WTC11 (cell line): ENCODE results near the gene ZNF768. TPM values are rescaled to one million over a fixed set of nuclear protein-coding genes. Genes with fewer than 3 reads are reported as not detected.

Experiments used
- ATAC-seq: fragments of 200-7000 bp; cut with Tn5 transposase; 2 replicates; pipeline ENCODE4 v1.10.0; 2021; ENCODE audit warnings: mild to moderate bottlenecking, moderate library complexity
- CTCF ChIA-PET: fragments of 300-600 bp; sonication (Branson Sonifier 250); formaldehyde crosslinking; loops from one replicate; lab custom pipeline; 2021; ENCODE audit warnings: antibody characterized with exemption; lab: Charles Lee
- POLR2A ChIA-PET: fragments of 350-600 bp; sonication (Branson Sonifier 250); formaldehyde crosslinking; loops from one replicate; lab custom pipeline; 2021; ENCODE audit warnings: antibody characterized with exemption; lab: Charles Lee
- DNase-seq: peaks from one replicate; pipeline ENCODE4 v3.0.0; 2021; ENCODE audit warnings: low spot score
- H3K27ac Mint-ChIP-seq: 2 replicates; pipeline ENCODE4 v1.8.0; 2021; ENCODE audit warnings: mixed read lengths
- H3K27me3 Mint-ChIP-seq: 2 replicates; pipeline ENCODE4 v1.8.0; 2021; ENCODE audit warnings: low read depth, mild to moderate bottlenecking, moderate library complexity, mixed read lengths
- H3K36me3 Mint-ChIP-seq: 2 replicates; pipeline ENCODE4 v1.8.0; 2021; ENCODE audit warnings: mixed read lengths
- H3K4me1 Mint-ChIP-seq: 2 replicates; pipeline ENCODE4 v1.8.0; 2022; ENCODE audit warnings: mixed read lengths
- H3K4me3 Mint-ChIP-seq: 2 replicates; pipeline ENCODE4 v1.8.0; 2021; ENCODE audit warnings: mild to moderate bottlenecking, moderate library complexity, mixed read lengths
- H3K9me3 Mint-ChIP-seq: 2 replicates; pipeline ENCODE4 v1.8.0; 2021; ENCODE audit warnings: mixed read lengths
- CREB1 ChIP-seq: sonication (generic); formaldehyde crosslinking; IDR thresholded peaks from 2 replicates; pipeline ENCODE4 v1.8.0; 2023; ENCODE audit warnings: mild to moderate bottlenecking, missing genetic modification reagents
- ESRRA ChIP-seq: sonication (generic); formaldehyde crosslinking; IDR thresholded peaks from 2 replicates; pipeline ENCODE4 v1.8.1; 2022; ENCODE audit warnings: mild to moderate bottlenecking, missing genetic modification reagents, borderline replicate concordance
- FOXJ3 ChIP-seq: sonication (generic); formaldehyde crosslinking; IDR thresholded peaks from 2 replicates; pipeline ENCODE4 v1.9.0; 2021; ENCODE audit warnings: missing genetic modification reagents, mild to moderate bottlenecking, borderline replicate concordance
- JUN ChIP-seq: sonication (generic); formaldehyde crosslinking; IDR thresholded peaks from 2 replicates; pipeline ENCODE4 v1.8.0; 2023; ENCODE audit warnings: mild to moderate bottlenecking, missing genetic modification reagents
- KAT7 ChIP-seq: sonication (generic); formaldehyde crosslinking; IDR thresholded peaks from 2 replicates; pipeline ENCODE4 v1.8.1; 2023; ENCODE audit warnings: missing genetic modification reagents, mild to moderate bottlenecking, borderline replicate concordance
- NFATC4 ChIP-seq: fragments of 250-450 bp; sonication (Bioruptor Pico); IDR thresholded peaks from 2 replicates; pipeline ENCODE4 v1.9.0; 2021; ENCODE audit warnings: mild to moderate bottlenecking
- NFE2L1 ChIP-seq: sonication (generic); formaldehyde crosslinking; IDR thresholded peaks from 2 replicates; pipeline ENCODE4 v1.8.1; 2023; ENCODE audit warnings: missing genetic modification reagents
- PREB ChIP-seq: sonication (generic); formaldehyde crosslinking; IDR thresholded peaks from 2 replicates; pipeline ENCODE4 v1.8.1; 2022; ENCODE audit warnings: mild to moderate bottlenecking, missing genetic modification reagents, moderate library complexity, borderline replicate concordance
- SOX15 ChIP-seq: fragments of 250-450 bp; sonication (Bioruptor Pico); IDR thresholded peaks from 2 replicates; pipeline ENCODE4 v1.9.0; 2021; ENCODE audit warnings: mild to moderate bottlenecking
- TP53 ChIP-seq: sonication (generic); formaldehyde crosslinking; IDR thresholded peaks from 2 replicates; pipeline ENCODE4 v1.8.1; 2023; ENCODE audit warnings: mild to moderate bottlenecking, missing genetic modification reagents
- ZNF232 ChIP-seq: sonication (generic); formaldehyde crosslinking; IDR thresholded peaks from 2 replicates; pipeline ENCODE4 v1.8.0; 2022; ENCODE audit warnings: mild to moderate bottlenecking, missing genetic modification reagents
- ZNF671 ChIP-seq: fragments of 250-450 bp; sonication (Bioruptor Pico); IDR thresholded peaks from 2 replicates; pipeline ENCODE4 v1.8.0; 2021; ENCODE audit warnings: mild to moderate bottlenecking
- total RNA-seq: library from RNA; stranded (reverse); gene quantifications from 3 replicates; pipeline ENCODE4 v1.2.3, GENCODE V29; 2021
- TF ChIP-seq, protein P1 (sequence below): sonication (generic); formaldehyde crosslinking; IDR thresholded peaks from 2 replicates; pipeline ENCODE4 v1.8.0; 2022; ENCODE audit warnings: mild to moderate bottlenecking, missing genetic modification reagents
- TF ChIP-seq, protein P2 (sequence below): sonication (generic); formaldehyde crosslinking; IDR thresholded peaks from 2 replicates; pipeline ENCODE4 v1.8.1; 2023; ENCODE audit warnings: mild to moderate bottlenecking, missing genetic modification reagents
- TF ChIP-seq, protein P3 (sequence below): sonication (generic); formaldehyde crosslinking; IDR thresholded peaks from 2 replicates; pipeline ENCODE4 v1.8.1; 2023; ENCODE audit warnings: mild to moderate bottlenecking, missing genetic modification reagents, moderate library complexity
- TF ChIP-seq, protein P4 (sequence below): sonication (generic); formaldehyde crosslinking; IDR thresholded peaks from 2 replicates; pipeline ENCODE4 v1.8.1; 2022; ENCODE audit warnings: low read depth, missing genetic modification reagents, borderline replicate concordance
- TF ChIP-seq, protein P5 (sequence below): fragments of 250-450 bp; sonication (Bioruptor Pico); IDR thresholded peaks from 2 replicates; pipeline ENCODE4 v1.8.0; 2021; ENCODE audit warnings: mild to moderate bottlenecking
- TF ChIP-seq, protein P6 (sequence below): sonication (generic); formaldehyde crosslinking; IDR thresholded peaks from 2 replicates; pipeline ENCODE4 v1.8.0; 2023; ENCODE audit warnings: mild to moderate bottlenecking, missing genetic modification reagents

The ZNF768 gene
- total RNA-seq, 1 experiment from 2014 or later, result 35.9 TPM

DNA sequence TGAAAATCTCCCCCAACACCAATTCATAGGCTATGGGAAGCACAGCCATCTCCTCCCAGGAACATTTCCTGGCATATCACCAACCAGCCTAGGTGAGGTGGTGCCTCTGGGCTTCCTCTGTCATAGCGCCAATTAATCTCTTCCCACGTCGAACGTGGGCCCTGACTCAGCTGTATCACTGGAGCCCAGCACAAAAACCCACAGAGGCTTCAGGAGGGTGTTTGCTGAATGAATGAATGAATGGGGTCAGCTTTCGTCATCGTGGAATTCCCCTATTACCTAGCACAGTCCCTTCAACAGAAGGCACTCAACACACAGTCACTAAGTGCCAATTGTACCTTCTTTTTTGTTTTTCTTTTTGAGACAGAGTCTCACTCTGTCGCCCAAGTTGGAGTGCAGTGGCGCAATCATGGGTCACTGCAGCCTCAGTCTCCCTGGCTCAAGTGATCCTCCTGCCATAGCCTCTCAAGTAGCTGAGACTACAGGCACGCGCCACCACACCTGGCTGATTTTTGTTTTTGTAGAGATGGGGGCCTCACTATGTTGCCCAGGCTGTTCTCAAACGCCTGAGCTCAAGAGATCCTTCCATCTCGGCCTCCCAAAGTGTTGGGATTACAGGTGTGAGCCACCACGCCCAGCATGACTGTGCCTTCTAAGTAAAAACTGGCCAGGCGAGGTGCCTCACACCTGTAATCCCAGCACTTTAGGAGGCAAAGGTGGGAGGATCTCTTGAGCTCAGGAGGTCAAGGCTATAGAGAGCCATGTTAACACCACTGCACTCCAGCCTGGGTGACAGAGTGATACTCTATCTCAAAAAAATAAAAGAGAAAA, 41.0 kb upstream of the ZNF768 start:
- TF ChIP-seq, protein P1, sequence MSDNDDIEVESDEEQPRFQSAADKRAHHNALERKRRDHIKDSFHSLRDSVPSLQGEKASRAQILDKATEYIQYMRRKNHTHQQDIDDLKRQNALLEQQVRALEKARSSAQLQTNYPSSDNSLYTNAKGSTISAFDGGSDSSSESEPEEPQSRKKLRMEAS (CRISPR knock-in tag), result no peak
- TF ChIP-seq JUN (CRISPR knock-in tag), result no peak
- TF ChIP-seq, protein P2, sequence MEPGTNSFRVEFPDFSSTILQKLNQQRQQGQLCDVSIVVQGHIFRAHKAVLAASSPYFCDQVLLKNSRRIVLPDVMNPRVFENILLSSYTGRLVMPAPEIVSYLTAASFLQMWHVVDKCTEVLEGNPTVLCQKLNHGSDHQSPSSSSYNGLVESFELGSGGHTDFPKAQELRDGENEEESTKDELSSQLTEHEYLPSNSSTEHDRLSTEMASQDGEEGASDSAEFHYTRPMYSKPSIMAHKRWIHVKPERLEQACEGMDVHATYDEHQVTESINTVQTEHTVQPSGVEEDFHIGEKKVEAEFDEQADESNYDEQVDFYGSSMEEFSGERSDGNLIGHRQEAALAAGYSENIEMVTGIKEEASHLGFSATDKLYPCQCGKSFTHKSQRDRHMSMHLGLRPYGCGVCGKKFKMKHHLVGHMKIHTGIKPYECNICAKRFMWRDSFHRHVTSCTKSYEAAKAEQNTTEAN (CRISPR knock-in tag), result no peak
- TF ChIP-seq TP53 (CRISPR knock-in tag), result no peak
- TF ChIP-seq, protein P3, sequence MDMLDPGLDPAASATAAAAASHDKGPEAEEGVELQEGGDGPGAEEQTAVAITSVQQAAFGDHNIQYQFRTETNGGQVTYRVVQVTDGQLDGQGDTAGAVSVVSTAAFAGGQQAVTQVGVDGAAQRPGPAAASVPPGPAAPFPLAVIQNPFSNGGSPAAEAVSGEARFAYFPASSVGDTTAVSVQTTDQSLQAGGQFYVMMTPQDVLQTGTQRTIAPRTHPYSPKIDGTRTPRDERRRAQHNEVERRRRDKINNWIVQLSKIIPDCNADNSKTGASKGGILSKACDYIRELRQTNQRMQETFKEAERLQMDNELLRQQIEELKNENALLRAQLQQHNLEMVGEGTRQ (CRISPR knock-in tag), result no peak
- TF ChIP-seq, protein P4, sequence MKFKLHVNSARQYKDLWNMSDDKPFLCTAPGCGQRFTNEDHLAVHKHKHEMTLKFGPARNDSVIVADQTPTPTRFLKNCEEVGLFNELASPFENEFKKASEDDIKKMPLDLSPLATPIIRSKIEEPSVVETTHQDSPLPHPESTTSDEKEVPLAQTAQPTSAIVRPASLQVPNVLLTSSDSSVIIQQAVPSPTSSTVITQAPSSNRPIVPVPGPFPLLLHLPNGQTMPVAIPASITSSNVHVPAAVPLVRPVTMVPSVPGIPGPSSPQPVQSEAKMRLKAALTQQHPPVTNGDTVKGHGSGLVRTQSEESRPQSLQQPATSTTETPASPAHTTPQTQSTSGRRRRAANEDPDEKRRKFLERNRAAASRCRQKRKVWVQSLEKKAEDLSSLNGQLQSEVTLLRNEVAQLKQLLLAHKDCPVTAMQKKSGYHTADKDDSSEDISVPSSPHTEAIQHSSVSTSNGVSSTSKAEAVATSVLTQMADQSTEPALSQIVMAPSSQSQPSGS (CRISPR knock-in tag), result no peak
- no peak for TF ChIP-seq FOXJ3 (CRISPR knock-in tag)
- no peak for TF ChIP-seq NFATC4
- TF ChIP-seq ESRRA (CRISPR knock-in tag), result no peak
- no peak for TF ChIP-seq ZNF671
- no peak for TF ChIP-seq SOX15 (CRISPR knock-in tag)
- TF ChIP-seq PREB, result no peak
- TF ChIP-seq, protein P5, sequence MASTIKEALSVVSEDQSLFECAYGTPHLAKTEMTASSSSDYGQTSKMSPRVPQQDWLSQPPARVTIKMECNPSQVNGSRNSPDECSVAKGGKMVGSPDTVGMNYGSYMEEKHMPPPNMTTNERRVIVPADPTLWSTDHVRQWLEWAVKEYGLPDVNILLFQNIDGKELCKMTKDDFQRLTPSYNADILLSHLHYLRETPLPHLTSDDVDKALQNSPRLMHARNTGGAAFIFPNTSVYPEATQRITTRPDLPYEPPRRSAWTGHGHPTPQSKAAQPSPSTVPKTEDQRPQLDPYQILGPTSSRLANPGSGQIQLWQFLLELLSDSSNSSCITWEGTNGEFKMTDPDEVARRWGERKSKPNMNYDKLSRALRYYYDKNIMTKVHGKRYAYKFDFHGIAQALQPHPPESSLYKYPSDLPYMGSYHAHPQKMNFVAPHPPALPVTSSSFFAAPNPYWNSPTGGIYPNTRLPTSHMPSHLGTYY, result no peak
- no peak for TF ChIP-seq KAT7 (CRISPR knock-in tag)
- no peak for TF ChIP-seq ZNF232 (CRISPR knock-in tag)
- no peak for TF ChIP-seq NFE2L1 (CRISPR knock-in tag)
- TF ChIP-seq, all 79 proteins: peak for 0
- no peaks in the 10 kb centered on the region for H3K9me3 Mint-ChIP-seq
- H3K27ac Mint-ChIP-seq, result no peak overlapping the region
- CTCF ChIA-PET, result interaction anchor here (1.1 kb wide), 1 partner anchor 32 kb away, joined by 3 read pairs; no protein-coding TSS in a partner anchor
- peaks cover 7% of the 10 kb centered on the region; the same call in 1 of the 2 replicates for H3K27me3 Mint-ChIP-seq
- ATAC-seq (no peak), DNase-seq (no peak)
- H3K4me3 Mint-ChIP-seq, result no peak overlapping the region
- POLR2A ChIA-PET, result interaction anchor here (0.7 kb wide), 1 partner anchor 70 kb away, joined by 4 read pairs; no protein-coding TSS in a partner anchor
- H3K36me3 Mint-ChIP-seq, result no peaks in the 10 kb centered on the region
- peaks cover 15% of the 10 kb centered on the region for H3K4me1 Mint-ChIP-seq

DNA sequence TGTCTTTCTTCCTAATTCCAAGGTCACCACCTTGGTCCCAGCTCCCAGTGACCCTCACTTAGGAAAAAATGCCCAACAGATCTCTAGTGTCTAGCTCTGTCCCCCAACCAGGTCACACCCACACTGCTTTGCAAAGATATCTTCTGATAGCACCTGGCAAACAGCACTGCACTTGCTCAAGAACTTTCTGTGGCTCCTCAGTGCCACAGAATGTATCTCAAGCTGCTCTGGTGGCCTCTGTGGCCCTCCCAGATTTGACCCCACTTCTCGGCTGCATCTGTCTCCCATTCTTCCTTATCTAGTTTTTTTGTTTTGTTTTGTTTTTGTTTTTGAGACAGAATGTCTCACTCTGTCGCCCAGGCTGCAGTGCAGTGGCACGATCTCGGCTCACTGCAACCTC, 40.2 kb upstream of the ZNF768 start:
- ChIA-PET CTCF (interaction anchor here (1.3 to 1.4 kb wide), 2 partner anchors 49 to 137 kb away, joined by 4 to 7 read pairs; partner anchors contain the start of gene DCTPP1), POLR2A (interaction anchor here (0.9 kb wide), 1 partner anchor 39 kb away, joined by 3 read pairs; no protein-coding TSS in a partner anchor)
- Mint-ChIP-seq H3K27me3 (peaks cover 14% of the 10 kb centered on the region), H3K4me3 (no peak overlapping the region), H3K4me1 (peaks cover 13% of the 10 kb centered on the region), H3K27ac (no peak overlapping the region), H3K9me3 (no peaks in the 10 kb centered on the region), H3K36me3 (no peaks in the 10 kb centered on the region)
- no peak for DNase-seq
- ATAC-seq, result no peak
- TF ChIP-seq, protein P6, sequence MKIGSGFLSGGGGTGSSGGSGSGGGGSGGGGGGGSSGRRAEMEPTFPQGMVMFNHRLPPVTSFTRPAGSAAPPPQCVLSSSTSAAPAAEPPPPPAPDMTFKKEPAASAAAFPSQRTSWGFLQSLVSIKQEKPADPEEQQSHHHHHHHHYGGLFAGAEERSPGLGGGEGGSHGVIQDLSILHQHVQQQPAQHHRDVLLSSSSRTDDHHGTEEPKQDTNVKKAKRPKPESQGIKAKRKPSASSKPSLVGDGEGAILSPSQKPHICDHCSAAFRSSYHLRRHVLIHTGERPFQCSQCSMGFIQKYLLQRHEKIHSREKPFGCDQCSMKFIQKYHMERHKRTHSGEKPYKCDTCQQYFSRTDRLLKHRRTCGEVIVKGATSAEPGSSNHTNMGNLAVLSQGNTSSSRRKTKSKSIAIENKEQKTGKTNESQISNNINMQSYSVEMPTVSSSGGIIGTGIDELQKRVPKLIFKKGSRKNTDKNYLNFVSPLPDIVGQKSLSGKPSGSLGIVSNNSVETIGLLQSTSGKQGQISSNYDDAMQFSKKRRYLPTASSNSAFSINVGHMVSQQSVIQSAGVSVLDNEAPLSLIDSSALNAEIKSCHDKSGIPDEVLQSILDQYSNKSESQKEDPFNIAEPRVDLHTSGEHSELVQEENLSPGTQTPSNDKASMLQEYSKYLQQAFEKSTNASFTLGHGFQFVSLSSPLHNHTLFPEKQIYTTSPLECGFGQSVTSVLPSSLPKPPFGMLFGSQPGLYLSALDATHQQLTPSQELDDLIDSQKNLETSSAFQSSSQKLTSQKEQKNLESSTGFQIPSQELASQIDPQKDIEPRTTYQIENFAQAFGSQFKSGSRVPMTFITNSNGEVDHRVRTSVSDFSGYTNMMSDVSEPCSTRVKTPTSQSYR (CRISPR knock-in tag), result no peak
- TF ChIP-seq CREB1, result no peak
